Kidney (tissue), 14 donors: ENCODE results near the gene CACFD1. TPM values are rescaled to one million over a fixed set of nuclear protein-coding genes. Genes with fewer than 3 reads are reported as not detected.

Source experiments
- DNase-seq, 5 donors: peaks; one replicate each; pipeline ENCODE4 v3.0.0-alpha.2; 2013 to 2020
- FAIRE-seq: peaks from 2 replicates; lab custom pipeline; 2012; peaks lifted over from hg19 to GRCh38; lab: Jason Lieb, UNC
- H3K27ac ChIP-seq, 2 donors: one replicate each; pipeline ENCODE4 v1.7.0; 2013; ENCODE audit warnings: low read depth in 2 of 2, low read length in 2 of 2, inconsistent platforms in 1 of 2
- H3K27me3 ChIP-seq: one replicate; pipeline ENCODE4 v1.7.1; 2013; ENCODE audit warnings: low read length, inconsistent platforms; ENCODE audit not compliant: control insufficient read depth, insufficient read depth
- H3K36me3 ChIP-seq, 3 donors: one replicate each; pipeline versions ENCODE4 v1.7.0 to v1.7.1; 2013; ENCODE audit warnings: low read length in 3 of 3, control low read depth in 1 of 3, inconsistent platforms in 1 of 3; ENCODE audit not compliant: insufficient read depth in 3 of 3, control insufficient read depth in 2 of 3
- H3K4me1 ChIP-seq, 3 donors: one replicate each; pipeline versions ENCODE4 v1.7.0 to v1.7.1; 2013; ENCODE audit warnings: low read length in 3 of 3, inconsistent platforms in 1 of 3, low read depth in 1 of 3; ENCODE audit not compliant: control insufficient read depth in 2 of 3, insufficient read depth in 2 of 3
- H3K4me3 ChIP-seq, 3 donors: one replicate each; pipeline versions ENCODE4 v1.7.0 to v1.8.1; 2013; ENCODE audit warnings: low read length in 3 of 3, control low read depth in 1 of 3, inconsistent platforms in 1 of 3
- H3K9ac ChIP-seq, 3 donors: one replicate each; pipeline versions ENCODE4 v1.7.0 to v1.7.1; 2013; ENCODE audit warnings: low read length in 3 of 3, control low read depth in 1 of 3, inconsistent platforms in 1 of 3
- H3K9me3 ChIP-seq, 3 donors: one replicate each; pipeline versions ENCODE4 v1.7.0 to v1.7.1; 2013; ENCODE audit warnings: low read length in 3 of 3, control low read depth in 1 of 3, inconsistent platforms in 1 of 3; ENCODE audit not compliant: control insufficient read depth in 2 of 3, insufficient read depth in 1 of 3
- intact Hi-C: fragments of 100-400 bp; cut with DNase I; formaldehyde crosslinking; loops from one replicate; pipeline ENCODE4 v1.11.1; 2022
- polyA plus RNA-seq: library from polyadenylated mRNA; stranded (reverse); fragments of 350-450 nt; fragmentation: Illumina TruSeq; extraction: RNeasy Lipid Tissue Mini Kit (QIAGEN cat#74804); gene quantifications from one replicate; pipeline ENCODE4 v1.2.3, GENCODE V29; 2014; ENCODE audit warnings: low read depth, low replicate concordance; ENCODE audit not compliant: insufficient read depth
- total RNA-seq: library from RNA; stranded (reverse); fragmentation: NEBNext Ultra II Directional; extraction: Animal tissue kit (Norgen Biotek cat#: 25700); gene quantifications from one replicate; pipeline ENCODE4 v1.2.1, GENCODE V29; 2021
- TF ChIP-seq, protein P1 (sequence below): IDR thresholded peaks from 3 replicates; pipeline ENCODE4 v1.5.1; 2012; ENCODE audit warnings: mild to moderate bottlenecking, moderate library complexity, borderline replicate concordance; ENCODE audit not compliant: insufficient read depth; ENCODE audit errors: extremely low read depth
- donor health status: control.
- donor health status: control.
- donor health status: control.
- donor health status: control.
- donor health status: control.
- donor health status: DM: yes; HTN: yes; CAD: no.
- donor health status: Normal renal cell carcinoma (clear cell type).

CACFD1 gene
- total and polyA plus RNA-seq, 2 donors from 2014 or later = 37.3 to 37.8 TPM

DNA sequence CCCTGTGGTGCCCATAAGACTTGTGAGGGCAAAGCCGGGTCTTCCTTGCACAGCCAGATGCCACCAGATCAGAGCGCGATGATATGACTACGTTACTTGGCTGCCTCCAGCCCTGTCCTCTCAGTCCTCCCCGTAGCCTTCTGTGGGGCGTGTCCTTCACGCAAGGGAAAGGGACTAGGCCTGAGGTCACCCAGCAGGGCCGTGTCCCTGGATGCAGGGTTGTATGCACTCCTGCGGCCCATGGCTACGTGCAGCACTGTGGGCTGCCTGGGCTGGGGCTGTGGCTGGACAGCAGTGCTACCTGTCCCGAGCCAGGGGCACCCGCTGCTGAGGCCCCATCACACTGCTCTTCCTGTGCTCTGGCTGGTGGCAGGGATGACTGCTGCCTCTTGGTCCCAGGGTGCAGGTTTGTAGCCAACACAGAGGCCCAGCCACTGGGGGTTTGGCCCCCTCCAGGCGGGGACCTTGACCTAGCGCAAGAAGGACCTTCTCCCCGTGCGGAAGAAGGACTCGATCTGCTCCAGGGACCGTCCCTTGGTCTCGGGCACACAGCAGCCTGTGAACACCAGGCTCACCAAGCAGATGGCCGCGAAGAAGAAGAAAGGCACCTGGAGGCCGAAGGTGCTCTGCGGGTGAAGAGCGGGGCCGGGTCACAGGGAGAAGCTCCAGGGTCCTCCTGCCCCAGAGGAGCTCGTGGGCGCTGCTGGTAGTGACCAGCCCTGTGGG, 11.9 kb downstream of the CACFD1 start:
- H3K4me3 ChIP-seq = no peak overlapping the region
- no peak overlapping the region for H3K27ac ChIP-seq
- H3K27me3 ChIP-seq = no peaks in the 10 kb centered on the region
- no peaks in the 10 kb centered on the region for H3K4me1 ChIP-seq
- TF ChIP-seq, protein P1, sequence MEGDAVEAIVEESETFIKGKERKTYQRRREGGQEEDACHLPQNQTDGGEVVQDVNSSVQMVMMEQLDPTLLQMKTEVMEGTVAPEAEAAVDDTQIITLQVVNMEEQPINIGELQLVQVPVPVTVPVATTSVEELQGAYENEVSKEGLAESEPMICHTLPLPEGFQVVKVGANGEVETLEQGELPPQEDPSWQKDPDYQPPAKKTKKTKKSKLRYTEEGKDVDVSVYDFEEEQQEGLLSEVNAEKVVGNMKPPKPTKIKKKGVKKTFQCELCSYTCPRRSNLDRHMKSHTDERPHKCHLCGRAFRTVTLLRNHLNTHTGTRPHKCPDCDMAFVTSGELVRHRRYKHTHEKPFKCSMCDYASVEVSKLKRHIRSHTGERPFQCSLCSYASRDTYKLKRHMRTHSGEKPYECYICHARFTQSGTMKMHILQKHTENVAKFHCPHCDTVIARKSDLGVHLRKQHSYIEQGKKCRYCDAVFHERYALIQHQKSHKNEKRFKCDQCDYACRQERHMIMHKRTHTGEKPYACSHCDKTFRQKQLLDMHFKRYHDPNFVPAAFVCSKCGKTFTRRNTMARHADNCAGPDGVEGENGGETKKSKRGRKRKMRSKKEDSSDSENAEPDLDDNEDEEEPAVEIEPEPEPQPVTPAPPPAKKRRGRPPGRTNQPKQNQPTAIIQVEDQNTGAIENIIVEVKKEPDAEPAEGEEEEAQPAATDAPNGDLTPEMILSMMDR = no peak
- H3K9me3 ChIP-seq = no peaks in the 10 kb centered on the region
- no peak overlapping the region for H3K9ac ChIP-seq
- peaks cover 0 to 7% (median 0%) of the 10 kb centered on the region in 3 donors for H3K36me3 ChIP-seq
- intact Hi-C loops = no loop called here
- FAIRE-seq (no peak), DNase-seq (no peak)

DNA sequence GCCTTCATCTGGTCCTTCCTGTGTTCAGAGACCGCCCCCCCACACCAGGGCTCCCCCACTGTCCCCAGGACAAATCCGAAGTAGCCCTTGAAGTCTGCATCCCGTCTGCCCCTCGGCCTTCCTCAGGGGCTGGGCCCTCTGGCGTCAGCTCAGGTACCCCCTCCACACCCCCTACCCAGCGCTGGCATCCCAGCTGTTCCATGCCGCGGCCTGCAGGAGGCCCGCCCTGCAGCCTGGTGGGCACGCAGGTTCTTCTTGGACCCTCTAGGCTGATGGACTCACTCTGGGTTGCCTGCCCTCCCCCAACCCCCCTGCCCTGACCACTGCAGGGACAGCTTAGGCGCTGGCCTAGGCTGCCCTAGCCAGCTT, 12.5 kb downstream of the CACFD1 start:
- H3K4me3 ChIP-seq = no peak overlapping the region
- H3K36me3 ChIP-seq = peaks cover 0 to 7% (median 0%) of the 10 kb centered on the region in 3 donors
- no peak overlapping the region for H3K27ac ChIP-seq
- intact Hi-C loops = no loop called here
- H3K4me1 ChIP-seq = no peaks in the 10 kb centered on the region
- H3K9ac ChIP-seq = no peak overlapping the region
- H3K9me3 ChIP-seq = no peaks in the 10 kb centered on the region
- no peaks in the 10 kb centered on the region for H3K27me3 ChIP-seq
- DNase-seq (peak in 1 of 5 donors; percentile 69), FAIRE-seq (no peak)
- TF ChIP-seq, protein P1 = no peak

DNA sequence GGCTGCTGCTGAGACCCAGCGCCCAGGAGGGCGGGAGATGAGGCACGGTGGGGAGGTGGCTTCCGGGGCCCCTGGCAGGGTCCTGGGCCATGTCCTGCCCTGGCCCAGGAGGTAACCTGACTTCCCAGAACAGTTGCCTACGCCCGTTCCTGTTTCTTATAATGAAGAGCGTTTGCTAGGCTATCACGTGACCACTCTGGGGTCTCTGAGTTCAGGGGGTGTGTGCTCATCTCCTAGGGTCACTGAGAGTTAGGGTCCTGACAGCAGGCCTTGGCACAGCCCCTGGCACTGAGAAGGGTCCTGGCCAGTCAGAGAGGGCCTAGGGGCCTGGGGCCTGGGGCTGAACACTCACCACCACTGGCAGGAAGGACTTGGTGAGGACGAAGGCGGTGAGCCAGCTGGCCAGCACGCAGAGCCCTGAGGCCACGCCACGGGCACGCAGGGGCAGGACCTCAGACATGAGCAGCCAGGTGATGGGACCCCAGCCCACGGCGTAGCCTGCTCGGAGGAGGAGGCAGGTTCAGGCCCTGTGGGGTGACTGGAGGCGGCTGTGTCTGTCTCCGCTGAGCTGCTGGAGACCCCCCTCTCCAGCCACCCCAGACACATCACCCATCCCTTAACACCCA, 13.1 kb downstream of the CACFD1 start:
- H3K4me3 ChIP-seq = no peak overlapping the region
- intact Hi-C loops = no loop called here
- no peak overlapping the region for H3K27ac ChIP-seq
- DNase-seq (peak in 1 of 5 donors; percentile 73), FAIRE-seq (no peak)
- H3K36me3 ChIP-seq = peaks cover 0 to 7% (median 0%) of the 10 kb centered on the region in 3 donors
- no peaks in the 10 kb centered on the region for H3K27me3 ChIP-seq
- TF ChIP-seq, protein P1 = no peak
- H3K4me1 ChIP-seq = no peaks in the 10 kb centered on the region
- H3K9me3 ChIP-seq = no peaks in the 10 kb centered on the region
- no peak overlapping the region for H3K9ac ChIP-seq
